KOPT-K1 (cell line): ENCODE results near the gene ATP6V1B1.

Experiments used
- H3K27ac ChIP-seq: fragments of 200-600 bp; sonication (generic); 2 replicates; pipeline ENCODE4 v1.5.1; 2016; ENCODE audit warnings: antibody characterized with exemption, mild to moderate bottlenecking, low read depth, low read length; ENCODE audit not compliant: poor library complexity, severe bottlenecking
- H3K36me3 ChIP-seq: fragments of 200-600 bp; sonication (generic); 2 replicates; pipeline ENCODE4 v1.5.1; 2017; ENCODE audit warnings: antibody characterized with exemption, mild to moderate bottlenecking, low read length, moderate library complexity; ENCODE audit not compliant: insufficient read depth
- H3K9me3 ChIP-seq: fragments of 200-600 bp; sonication (generic); 2 replicates; pipeline ENCODE4 v1.5.1; 2017; ENCODE audit warnings: antibody characterized with exemption, low read length, mild to moderate bottlenecking; ENCODE audit not compliant: insufficient read depth, poor library complexity, severe bottlenecking

ATP6V1B1 gene

DNA sequence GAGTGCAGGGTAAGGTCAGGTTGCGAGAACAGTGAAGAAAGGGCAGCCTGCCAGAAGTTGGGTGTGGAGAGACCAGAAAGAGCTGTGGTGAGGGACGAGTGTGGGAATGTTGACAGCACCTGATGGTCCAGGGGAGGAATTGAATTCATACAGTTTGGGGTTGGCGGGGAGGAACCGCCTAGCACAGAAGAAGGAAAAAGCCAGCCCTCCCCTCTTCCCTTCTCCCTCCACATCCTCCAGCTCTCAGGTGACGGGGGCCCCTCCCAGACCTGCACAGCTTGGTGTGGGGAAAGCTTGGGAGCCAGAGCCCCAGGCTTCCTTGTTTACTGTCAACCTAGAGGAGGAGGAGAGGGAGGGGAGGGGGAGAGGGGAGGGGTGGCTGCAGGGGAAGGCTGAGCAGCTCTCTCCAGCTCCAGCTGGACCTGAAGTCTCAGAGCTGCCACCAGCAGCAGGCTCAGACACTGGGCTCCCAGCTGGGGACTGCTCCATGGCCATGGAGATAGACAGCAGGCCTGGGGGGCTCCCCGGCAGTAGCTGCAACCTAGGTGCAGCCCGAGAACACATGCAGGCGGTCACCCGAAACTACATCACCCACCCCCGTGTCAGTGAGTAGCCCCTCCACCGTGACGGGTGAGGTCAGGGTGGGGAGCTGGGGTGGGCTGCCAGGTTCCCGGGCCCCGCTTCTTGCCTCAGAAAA lies at the start of gene ATP6V1B1:
ATP6V1B1 (plus strand) TSS at position 433 of the 697 bp plus-strand sequence; CDS start at position 488, 55 bp downstream.
- Histone ChIP-seq H3K36me3 (no peaks in the 10 kb centered on the region), H3K9me3 (no peaks in the 10 kb centered on the region), H3K27ac (no peak within 1 kb of the TSS)

- Histone ChIP-seq H3K27ac (no peak overlapping the region), H3K36me3 (no peaks in the 10 kb centered on the region), H3K9me3 (peaks cover 8% of the 10 kb centered on the region)
These were observed 49.1 kb upstream of the ATP6V1B1 start for GRCh38 chr2:70886541-70886987.

GRCh38 chr2:70887208-70887549 lies 48.5 kb upstream of the ATP6V1B1 start:
- Histone ChIP-seq H3K36me3 (no peaks in the 10 kb centered on the region), H3K27ac (no peak overlapping the region), H3K9me3 (peaks cover 8% of the 10 kb centered on the region)

GRCh38 chr2:70887550-70888246 lies 48.0 kb upstream of the ATP6V1B1 start:
- H3K36me3 ChIP-seq: no peaks in the 10 kb centered on the region
- H3K9me3 ChIP-seq: peaks cover 8% of the 10 kb centered on the region
- no peak overlapping the region for H3K27ac ChIP-seq

DNA sequence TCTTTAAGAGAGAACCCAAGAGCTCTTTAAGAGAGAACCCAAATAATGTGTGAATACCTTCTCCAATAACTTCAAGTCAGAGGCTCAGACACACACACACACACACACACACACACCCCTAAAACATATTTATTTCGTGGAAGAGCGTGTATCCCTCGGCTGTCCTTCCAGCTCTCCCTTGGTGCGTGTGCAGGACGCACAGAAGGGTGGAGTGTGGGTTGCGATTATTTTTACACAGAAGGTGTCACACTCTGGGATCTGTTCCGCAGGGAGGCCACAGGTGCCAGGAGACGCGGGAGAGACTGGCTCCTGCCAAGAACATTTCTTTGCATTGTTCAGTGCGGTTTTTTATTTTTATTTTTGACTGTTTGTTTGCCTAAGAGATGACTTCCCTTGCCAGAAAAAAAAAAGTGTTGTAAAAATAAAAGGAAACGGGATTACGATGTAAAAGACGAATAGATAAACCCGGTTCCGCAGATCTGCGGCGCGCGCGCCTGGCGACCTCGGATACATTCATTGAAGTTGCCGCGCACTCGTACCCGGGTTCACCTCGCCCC lies 47.3 kb upstream of the ATP6V1B1 start:
- H3K27ac ChIP-seq: no peak overlapping the region
- H3K9me3 ChIP-seq: peaks cover 8% of the 10 kb centered on the region
- H3K36me3 ChIP-seq: no peaks in the 10 kb centered on the region

DNA sequence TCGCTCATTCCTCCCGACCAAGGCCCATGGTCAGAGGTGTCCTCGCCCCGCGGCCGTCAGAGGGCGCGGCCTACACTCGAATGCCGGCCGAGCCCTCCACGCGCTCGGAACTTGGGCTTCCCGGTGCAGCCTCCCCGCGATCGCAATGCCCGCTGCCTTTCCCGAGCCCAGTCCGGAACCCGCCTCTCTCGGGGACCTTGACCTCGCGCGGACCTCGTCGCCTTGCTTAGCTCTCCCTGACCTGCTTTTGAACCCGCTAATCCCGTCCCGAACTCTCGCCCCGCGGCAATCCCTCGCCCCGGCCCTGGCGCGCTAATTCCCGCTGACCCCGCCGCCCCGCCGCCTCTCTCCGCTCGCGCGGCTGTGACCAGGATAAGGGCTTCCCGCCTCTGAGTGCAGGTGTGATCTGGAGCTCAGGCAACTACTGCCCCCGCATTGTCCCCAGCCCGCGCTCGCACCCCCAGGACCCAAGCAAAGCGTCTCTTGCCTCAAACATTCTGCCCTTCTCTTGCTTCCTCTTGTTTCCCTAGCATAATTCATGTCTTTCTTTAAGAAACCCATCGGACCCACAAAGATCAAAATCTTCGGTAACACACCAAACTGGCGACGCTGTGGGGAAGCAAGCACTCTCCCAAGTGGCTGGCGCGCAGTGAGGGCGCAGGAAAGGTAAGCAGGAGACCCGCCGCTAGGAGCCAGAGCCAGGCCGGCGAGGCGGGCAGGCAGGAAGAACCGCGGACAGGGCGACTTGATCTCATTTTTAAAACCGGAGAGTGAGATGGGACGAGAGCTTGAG lies 46.6 kb upstream of the ATP6V1B1 start:
- Histone ChIP-seq H3K9me3 (peaks cover 8% of the 10 kb centered on the region), H3K36me3 (no peaks in the 10 kb centered on the region), H3K27ac (no peak overlapping the region)

DNA sequence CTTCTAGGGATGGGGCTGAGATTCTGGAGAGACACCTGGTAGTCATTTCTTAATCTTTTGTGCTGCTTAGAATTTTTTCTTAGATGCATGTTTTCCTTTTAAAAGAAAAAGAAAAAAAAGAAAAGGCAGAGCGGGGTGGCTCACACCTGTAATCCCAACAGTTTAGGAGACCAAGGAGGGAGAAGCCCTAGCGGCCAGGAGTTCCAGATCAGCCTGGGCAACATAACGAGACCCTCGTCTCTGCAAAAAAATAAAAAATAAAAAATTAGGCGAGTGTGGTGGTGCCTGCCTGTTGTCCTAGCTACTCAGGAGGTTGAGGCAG lies 46.0 kb upstream of the ATP6V1B1 start:
- H3K27ac ChIP-seq: no peak overlapping the region
- peaks cover 8% of the 10 kb centered on the region for H3K9me3 ChIP-seq
- H3K36me3 ChIP-seq: no peaks in the 10 kb centered on the region

DNA sequence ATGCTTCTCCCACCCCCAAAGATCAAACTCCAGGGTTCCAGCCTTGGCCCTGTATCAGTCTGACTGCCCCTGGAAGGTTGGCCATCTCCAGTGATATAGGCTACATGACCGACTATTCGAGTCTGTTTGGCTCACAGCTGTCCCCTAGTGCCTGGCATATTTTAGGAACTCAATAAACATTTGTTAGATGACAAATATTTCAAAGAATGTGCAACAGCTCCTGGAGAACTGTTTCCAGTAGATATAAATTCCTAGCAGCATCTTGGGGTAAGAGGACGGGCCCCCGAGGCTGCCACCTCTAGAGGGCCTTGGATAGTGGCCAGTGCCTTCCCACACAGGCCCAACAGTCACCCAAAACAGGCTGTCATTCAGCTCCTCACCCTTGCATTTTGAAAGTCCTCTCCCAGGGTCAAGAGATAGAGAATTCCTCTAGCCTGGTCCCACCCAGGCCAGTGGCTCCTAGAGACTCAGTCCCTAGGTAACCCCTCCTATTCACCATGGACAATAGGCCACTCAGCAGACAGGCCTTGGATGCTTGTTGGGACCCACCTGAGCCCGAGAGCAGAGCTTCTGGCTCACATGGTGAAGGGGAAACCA lies 45.1 kb upstream of the ATP6V1B1 start:
- peaks cover 8% of the 10 kb centered on the region for H3K9me3 ChIP-seq
- no peaks in the 10 kb centered on the region for H3K36me3 ChIP-seq
- H3K27ac ChIP-seq: no peak overlapping the region

- H3K36me3 ChIP-seq: no peaks in the 10 kb centered on the region
- H3K27ac ChIP-seq: no peak overlapping the region
- peaks cover 8% of the 10 kb centered on the region for H3K9me3 ChIP-seq
These were observed 43.9 kb upstream of the ATP6V1B1 start for GRCh38 chr2:70891572-70892357.

DNA sequence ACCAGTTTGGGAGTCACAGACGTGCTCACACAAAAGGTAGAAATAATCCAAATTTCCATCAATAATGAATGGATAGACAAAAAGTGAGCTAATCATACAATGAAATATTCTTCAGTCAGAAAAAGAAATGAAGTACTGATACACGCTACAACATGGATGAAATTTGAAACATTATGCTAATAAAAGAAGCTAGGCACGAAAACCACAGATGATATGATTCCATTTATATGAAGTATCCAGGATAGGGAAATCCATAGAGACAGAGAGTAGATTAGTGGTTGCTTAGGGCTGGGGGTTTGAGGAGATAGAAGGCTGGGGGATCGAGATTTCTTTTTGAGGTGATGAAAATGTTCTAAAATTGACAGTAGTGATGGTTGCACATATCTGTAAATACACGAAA lies 43.0 kb upstream of the ATP6V1B1 start:
- Histone ChIP-seq H3K36me3 (no peaks in the 10 kb centered on the region), H3K9me3 (peaks cover 8% of the 10 kb centered on the region), H3K27ac (no peak overlapping the region)

DNA sequence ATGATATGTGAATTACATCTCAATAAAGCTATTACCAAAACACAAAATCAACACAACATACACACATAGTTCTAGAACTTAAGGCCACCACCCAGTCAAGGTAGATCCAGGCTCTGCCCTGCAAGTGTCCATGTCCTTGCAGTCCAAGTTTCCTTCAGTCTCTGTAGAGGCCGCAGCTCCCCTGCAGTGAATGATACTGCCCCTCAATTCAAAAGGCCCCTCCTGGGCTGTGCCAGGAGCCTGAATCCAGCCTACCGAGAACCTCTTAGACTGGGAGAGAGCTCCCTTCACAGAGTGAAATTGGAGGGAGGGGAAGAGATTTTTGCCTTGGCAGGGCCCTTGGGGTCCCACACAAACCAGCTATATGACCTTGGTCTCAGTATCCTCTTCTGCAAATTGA lies 42.5 kb upstream of the ATP6V1B1 start:
- no peaks in the 10 kb centered on the region for H3K36me3 ChIP-seq
- H3K9me3 ChIP-seq: peaks cover 8% of the 10 kb centered on the region
- H3K27ac ChIP-seq: no peak overlapping the region

DNA sequence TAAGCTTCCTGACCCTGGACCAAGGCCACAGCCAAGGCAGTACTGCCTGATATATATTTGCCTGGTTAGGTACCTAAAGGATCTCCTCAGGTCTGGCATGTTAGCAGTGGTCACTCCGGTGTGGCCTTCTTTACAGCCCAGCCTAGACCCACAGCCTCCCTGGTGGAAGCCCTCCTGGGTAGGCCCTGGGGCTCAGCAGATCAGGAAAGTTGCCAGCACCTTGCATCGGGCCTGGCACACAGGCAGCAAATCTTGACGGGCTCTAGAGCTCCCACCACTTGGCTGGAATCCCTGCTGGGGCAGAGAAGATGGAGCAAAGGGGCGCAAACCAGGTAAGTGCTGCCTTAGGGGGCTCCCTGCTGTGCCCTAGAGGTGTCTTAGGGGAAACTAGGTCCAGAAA lies 40.9 kb upstream of the ATP6V1B1 start:
- no peaks in the 10 kb centered on the region for H3K36me3 ChIP-seq
- no peaks in the 10 kb centered on the region for H3K9me3 ChIP-seq
- H3K27ac ChIP-seq: no peak overlapping the region

DNA sequence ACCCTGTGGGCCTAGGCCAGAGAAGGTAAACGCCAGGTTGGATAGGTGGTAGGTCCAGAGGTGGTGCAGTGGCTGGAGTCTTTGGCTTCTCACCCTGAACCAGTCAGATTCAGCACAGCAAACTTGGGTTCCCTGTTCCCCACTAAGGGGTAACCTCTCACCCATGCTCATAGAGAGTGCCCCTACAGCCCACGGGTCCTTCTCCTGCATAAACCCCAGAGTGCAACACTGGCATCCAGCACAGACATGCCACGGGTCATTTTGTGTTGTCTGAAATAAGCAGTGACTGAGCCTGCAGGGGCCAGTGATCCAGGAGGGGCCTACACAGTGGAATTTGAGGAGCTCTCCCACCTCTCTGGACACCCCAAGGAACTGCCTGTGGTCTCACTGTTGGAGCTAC lies 40.5 kb upstream of the ATP6V1B1 start:
- Histone ChIP-seq H3K36me3 (no peaks in the 10 kb centered on the region), H3K9me3 (no peaks in the 10 kb centered on the region), H3K27ac (no peak overlapping the region)

DNA sequence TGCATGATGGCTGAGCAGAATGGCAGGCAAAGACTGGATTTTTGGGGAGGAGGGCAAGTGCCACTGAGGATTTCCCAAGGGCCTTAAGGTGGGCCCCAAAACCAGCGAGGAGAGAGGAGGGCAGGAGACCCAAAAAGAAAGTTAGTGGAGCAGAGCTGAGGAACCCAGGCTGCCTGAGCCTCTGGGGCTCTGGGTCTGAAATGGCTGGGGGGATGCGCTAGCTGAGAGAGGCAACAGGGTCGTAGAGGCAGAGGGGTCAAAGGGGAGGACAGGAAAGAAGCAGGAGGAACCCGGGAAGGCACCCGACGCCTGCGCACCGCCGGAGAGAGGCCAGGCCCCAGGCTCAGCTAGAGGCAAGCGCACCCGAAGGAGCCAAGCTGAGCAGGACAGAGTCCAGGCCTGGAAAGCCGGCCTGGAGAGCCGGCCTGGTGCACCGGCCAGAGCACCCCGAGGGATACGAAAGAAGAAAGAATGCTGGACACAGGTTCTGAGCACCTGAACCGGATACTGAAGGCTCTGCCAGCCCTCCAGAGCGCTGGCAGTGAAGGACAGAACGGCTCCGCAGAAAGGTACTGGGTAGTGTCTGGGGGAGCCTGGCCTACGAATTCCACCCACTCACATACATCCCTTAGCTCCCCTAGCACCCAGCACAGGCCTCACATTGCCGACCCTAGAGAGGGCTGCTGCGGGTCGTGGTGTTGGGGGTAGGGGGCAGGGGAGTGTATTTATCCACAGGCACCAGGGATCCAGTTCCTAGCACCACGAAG lies 39.5 kb upstream of the ATP6V1B1 start:
- Histone ChIP-seq H3K36me3 (no peaks in the 10 kb centered on the region), H3K27ac (no peak overlapping the region), H3K9me3 (no peaks in the 10 kb centered on the region)
